Natural killer cell (primary cell): Measurements from ENCODE around the gene PPM1F. TPM values are rescaled to one million over a fixed set of nuclear protein-coding genes. Genes with fewer than 3 reads are reported as not detected.
A peak's percentile ranks its signal among the peaks of the same experiment; 100 is the strongest.

Experiments
- ATAC-seq, 3 donors: fragments of 150-1000 bp in 2 of 3; fragments of 200-7000 bp in 1 of 3; cut with Tn5 transposase; 1 replicate in 1 of 3; 2 replicates in 2 of 3; pipeline ENCODE4 v1.10.0; 2021; ENCODE audit warnings: mild to moderate bottlenecking in 2 of 3, moderate library complexity in 2 of 3
- DNase-seq, 2 donors: peaks; one replicate each; pipeline versions ENCODE4 v3.0.0 to v3.0.0-alpha.2; 2013 to 2021; ENCODE audit warnings: mixed read lengths in 1 of 2
- H3K27ac ChIP-seq: one replicate; pipeline ENCODE4 v1.5.1; 2013; ENCODE audit warnings: mild to moderate bottlenecking, low read length
- H3K27me3 ChIP-seq: one replicate; pipeline ENCODE4 v1.6.1; 2013; ENCODE audit warnings: low read length; ENCODE audit not compliant: control insufficient read depth, insufficient read depth
- H3K36me3 ChIP-seq: one replicate; pipeline ENCODE4 v1.6.1; 2013; ENCODE audit warnings: low read length; ENCODE audit not compliant: control insufficient read depth, insufficient read depth
- H3K4me1 ChIP-seq: one replicate; pipeline ENCODE4 v1.6.1; 2013; ENCODE audit warnings: low read length; ENCODE audit not compliant: control insufficient read depth, insufficient read depth
- H3K4me3 ChIP-seq: one replicate; pipeline ENCODE4 v1.5.1; 2013; ENCODE audit warnings: low read length
- H3K9me3 ChIP-seq: one replicate; pipeline ENCODE4 v1.6.1; 2013; ENCODE audit warnings: low read length; ENCODE audit not compliant: control insufficient read depth, insufficient read depth
- H3K27ac Mint-ChIP-seq, 2 donors: one replicate each; pipeline ENCODE4 v1.8.0; 2022; ENCODE audit warnings: mild to moderate bottlenecking in 2 of 2, mixed read lengths in 2 of 2, moderate library complexity in 1 of 2
- H3K27me3 Mint-ChIP-seq, 2 donors: one replicate each; pipeline ENCODE4 v1.8.0; 2022; ENCODE audit warnings: low read depth in 2 of 2, mixed read lengths in 2 of 2
- H3K36me3 Mint-ChIP-seq: one replicate; pipeline ENCODE4 v1.8.0; 2022; ENCODE audit warnings: mixed read lengths
- H3K4me1 Mint-ChIP-seq, 2 donors: one replicate each; pipeline ENCODE4 v1.8.0; 2022; ENCODE audit warnings: mixed read lengths in 2 of 2
- H3K4me3 Mint-ChIP-seq: one replicate; pipeline ENCODE4 v1.8.0; 2022; ENCODE audit warnings: mild to moderate bottlenecking, moderate library complexity, mixed read lengths
- H3K9me3 Mint-ChIP-seq, 2 donors: one replicate each; pipeline ENCODE4 v1.8.0; 2022; ENCODE audit warnings: mixed read lengths in 2 of 2
- CTCF ChIP-seq: fragments of 200-600 bp; IDR thresholded peaks from one replicate; pipeline ENCODE4 v1.8.0; 2022; ENCODE audit warnings: antibody characterized with exemption
- WGBS: methylation state at CpG from one replicate; pipeline ENCODE4 v1.1.7; 2013; ENCODE audit warnings: missing lambda C conversion rate; ENCODE audit not compliant: insufficient coverage; 5-methylcytosine and 5-hydroxymethylcytosine counted together
- intact Hi-C: fragments of 100-400 bp; cut with micrococcal nuclease; formaldehyde crosslinking; loops from one replicate; pipeline ENCODE4 v1.14.2; 2022
- total RNA-seq, 4 donors: library from RNA; stranded (reverse); fragments of 120-200 nt in 1 of 4; gene quantifications; one replicate each; pipeline versions ENCODE4 v1.2.3 to v1.2.4, GENCODE V29; 2013 to 2022

The PPM1F gene
- total RNA-seq, 3 donors from 2014 or later (not counting 1 experiment from before 2014, with no cell fraction given): 25.1 to 30.3 (median 25.5) TPM

GRCh38 chr22:21970037-21970799 is 17.6 kb upstream of the PPM1F start:
- H3K27me3 ChIP-seq: no peaks in the 10 kb centered on the region
- no peak overlapping the region for H3K4me3 ChIP-seq
- peaks cover 76% of the 10 kb centered on the region for H3K36me3 ChIP-seq
- H3K4me3 Mint-ChIP-seq: no peak overlapping the region
- peaks cover 8% of the 10 kb centered on the region for H3K36me3 Mint-ChIP-seq
- TF ChIP-seq CTCF: no peak
- H3K27ac ChIP-seq: no peak overlapping the region
- no peaks in the 10 kb centered on the region for H3K9me3 Mint-ChIP-seq
- ATAC-seq: no peak
- H3K9me3 ChIP-seq: no peaks in the 10 kb centered on the region
- no peaks in the 10 kb centered on the region for H3K4me1 ChIP-seq
- peaks cover 0 to 9% of the 10 kb centered on the region in 2 donors for H3K4me1 Mint-ChIP-seq
- WGBS: 96% methylated on average over 19 of the region's 19 CpGs
- DNase-seq: no peak
- no peaks in the 10 kb centered on the region for H3K27me3 Mint-ChIP-seq
- intact Hi-C loops: no loop called here
- no peak overlapping the region for H3K27ac Mint-ChIP-seq

GRCh38 chr22:21968452-21969129 is 15.9 kb upstream of the PPM1F start:
- ATAC-seq (no peak), DNase-seq (no peak)
- 100% methylated on average over 5 of the region's 5 CpGs for WGBS
- H3K9me3 Mint-ChIP-seq: no peaks in the 10 kb centered on the region
- peaks cover 0 to 9% of the 10 kb centered on the region in 2 donors for H3K4me1 Mint-ChIP-seq
- no peaks in the 10 kb centered on the region for H3K27me3 ChIP-seq
- H3K36me3 ChIP-seq: peaks cover 76% of the 10 kb centered on the region
- TF ChIP-seq CTCF: no peak
- no peak overlapping the region for H3K4me3 Mint-ChIP-seq
- H3K4me1 ChIP-seq: no peaks in the 10 kb centered on the region
- peak overlapping the region in 1 of 2 donors; percentile 67 for H3K27ac Mint-ChIP-seq
- H3K27me3 Mint-ChIP-seq: no peaks in the 10 kb centered on the region
- no peak overlapping the region for H3K4me3 ChIP-seq
- H3K27ac ChIP-seq: no peak overlapping the region
- no peaks in the 10 kb centered on the region for H3K9me3 ChIP-seq
- H3K36me3 Mint-ChIP-seq: peaks cover 8% of the 10 kb centered on the region
- intact Hi-C loops: no loop called here

DNA sequence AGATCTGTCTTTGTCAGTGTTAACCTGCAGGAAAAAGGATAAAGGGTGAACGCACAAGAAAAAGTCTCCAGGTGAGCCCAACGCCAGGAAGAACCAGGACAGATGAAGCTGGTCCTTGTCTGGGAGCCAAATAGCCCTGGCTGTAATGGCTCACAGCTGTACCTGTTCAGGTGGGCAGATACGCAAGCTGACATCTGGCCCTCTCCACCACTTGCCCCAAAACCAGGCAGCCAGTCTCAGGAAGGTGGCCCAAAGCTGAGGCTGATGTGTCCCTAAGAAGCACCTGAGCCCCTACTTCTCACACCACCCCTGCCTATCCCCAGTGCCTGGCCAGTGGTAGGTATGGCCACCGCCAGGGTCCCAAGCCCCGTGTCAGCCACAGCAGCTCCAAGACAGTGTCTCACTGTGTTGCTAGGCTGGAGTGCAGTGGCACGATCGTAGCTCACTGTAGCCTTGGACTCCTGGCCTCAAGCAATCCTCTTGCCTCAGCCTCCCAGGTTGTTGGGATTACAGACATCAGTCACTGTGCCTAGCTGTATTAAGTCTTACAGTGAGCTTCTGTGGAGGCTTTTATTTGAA is 15.1 kb upstream of the PPM1F start:
- Mint-ChIP-seq H3K36me3 (peaks cover 8% of the 10 kb centered on the region), H3K4me3 (no peak overlapping the region), H3K9me3 (no peaks in the 10 kb centered on the region), H3K4me1 (peaks cover 0 to 7% of the 10 kb centered on the region in 2 donors), H3K27me3 (no peaks in the 10 kb centered on the region), H3K27ac (no peak overlapping the region)
- TF ChIP-seq CTCF: no peak
- peaks cover 74% of the 10 kb centered on the region for H3K36me3 ChIP-seq
- no peaks in the 10 kb centered on the region for H3K27me3 ChIP-seq
- no peaks in the 10 kb centered on the region for H3K4me1 ChIP-seq
- H3K9me3 ChIP-seq: no peaks in the 10 kb centered on the region
- DNase-seq (no peak), ATAC-seq (no peak)
- H3K4me3 ChIP-seq: no peak overlapping the region
- 98% methylated on average over 7 of the region's 7 CpGs for WGBS
- intact Hi-C loops: no loop called here
- H3K27ac ChIP-seq: no peak overlapping the region
